Bronchial epithelial cell (primary cell): ENCODE measurements around the gene MMP20. TPM values are rescaled to one million over a fixed set of nuclear protein-coding genes. Genes with fewer than 3 reads are reported as not detected.
A peak's percentile ranks its signal among the peaks of the same experiment; 100 is the strongest.

Experiments
- DNase-seq: peaks from one replicate; pipeline ENCODE4 v3.0.0-alpha.2; 2010; ENCODE audit warnings: low read depth
- FAIRE-seq: peaks from 2 replicates; lab custom pipeline; 2011; peaks lifted over from hg19 to GRCh38; lab: Jason Lieb, UNC
- H3K27me3 ChIP-seq: 2 replicates; pipeline ENCODE4 v1.5.1; 2011; ENCODE audit warnings: low read length; ENCODE audit not compliant: control insufficient read depth, insufficient read depth
- H3K36me3 ChIP-seq: 2 replicates; pipeline ENCODE4 v1.5.1; 2011; ENCODE audit warnings: low read length; ENCODE audit not compliant: control insufficient read depth, insufficient read depth
- H3K4me3 ChIP-seq: 2 replicates; pipeline ENCODE4 v1.5.1; 2011; ENCODE audit warnings: mild to moderate bottlenecking, low read depth, low read length, control low read depth
- total RNA-seq: library from RNA; depleted of rRNA; stranded (reverse); fragments of >200 nt; gene quantifications from 2 replicates; pipeline ENCODE4 v1.2.1, GENCODE V29; 2014
- TF ChIP-seq, protein P1 (sequence below): IDR thresholded peaks from 2 replicates; pipeline ENCODE4 v1.5.1; 2011; ENCODE audit warnings: mild to moderate bottlenecking, moderate library complexity, low read length, control low read depth, inconsistent platforms; ENCODE audit not compliant: insufficient read depth, severe bottlenecking

The MMP20 gene
- total RNA-seq, 1 donor from 2014 or later, result not detected

GRCh38 chr11:102598272-102598671 is 26.9 kb downstream of the MMP20 start:
- Histone ChIP-seq H3K27me3 (no peaks in the 10 kb centered on the region), H3K4me3 (no peak overlapping the region), H3K36me3 (no peaks in the 10 kb centered on the region)
- TF ChIP-seq, protein P1, sequence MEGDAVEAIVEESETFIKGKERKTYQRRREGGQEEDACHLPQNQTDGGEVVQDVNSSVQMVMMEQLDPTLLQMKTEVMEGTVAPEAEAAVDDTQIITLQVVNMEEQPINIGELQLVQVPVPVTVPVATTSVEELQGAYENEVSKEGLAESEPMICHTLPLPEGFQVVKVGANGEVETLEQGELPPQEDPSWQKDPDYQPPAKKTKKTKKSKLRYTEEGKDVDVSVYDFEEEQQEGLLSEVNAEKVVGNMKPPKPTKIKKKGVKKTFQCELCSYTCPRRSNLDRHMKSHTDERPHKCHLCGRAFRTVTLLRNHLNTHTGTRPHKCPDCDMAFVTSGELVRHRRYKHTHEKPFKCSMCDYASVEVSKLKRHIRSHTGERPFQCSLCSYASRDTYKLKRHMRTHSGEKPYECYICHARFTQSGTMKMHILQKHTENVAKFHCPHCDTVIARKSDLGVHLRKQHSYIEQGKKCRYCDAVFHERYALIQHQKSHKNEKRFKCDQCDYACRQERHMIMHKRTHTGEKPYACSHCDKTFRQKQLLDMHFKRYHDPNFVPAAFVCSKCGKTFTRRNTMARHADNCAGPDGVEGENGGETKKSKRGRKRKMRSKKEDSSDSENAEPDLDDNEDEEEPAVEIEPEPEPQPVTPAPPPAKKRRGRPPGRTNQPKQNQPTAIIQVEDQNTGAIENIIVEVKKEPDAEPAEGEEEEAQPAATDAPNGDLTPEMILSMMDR, result no peak
- DNase-seq, result no peak
- no peak for FAIRE-seq

DNA sequence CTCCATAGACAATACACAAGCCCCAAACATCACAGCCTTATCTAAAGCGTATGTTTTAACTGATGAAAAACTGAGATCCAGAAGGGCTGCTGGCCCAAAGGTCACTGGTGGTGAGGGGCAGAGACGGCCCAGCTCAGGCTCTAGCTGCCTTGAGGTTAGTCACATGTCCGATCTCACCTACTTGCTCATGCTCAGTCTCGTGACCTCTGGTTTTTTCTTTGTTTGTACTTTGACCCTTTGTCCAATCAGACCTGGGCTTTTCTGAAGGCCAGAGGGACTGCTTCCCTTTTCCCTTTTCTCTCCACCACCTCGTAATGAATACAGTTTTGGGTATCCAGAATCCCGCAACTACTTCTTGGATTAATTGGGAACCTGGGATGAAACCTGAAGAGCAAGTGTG is 28.6 kb downstream of the MMP20 start:
- no peak overlapping the region for H3K4me3 ChIP-seq
- FAIRE-seq (no peak), DNase-seq (no peak)
- TF ChIP-seq, protein P1, result no peak
- no peaks in the 10 kb centered on the region for H3K36me3 ChIP-seq
- no peaks in the 10 kb centered on the region for H3K27me3 ChIP-seq

GRCh38 chr11:102592634-102593581 is 32.2 kb downstream of the MMP20 start:
- TF ChIP-seq, protein P1, result peak; percentile 50
- H3K27me3 ChIP-seq, result no peaks in the 10 kb centered on the region
- H3K36me3 ChIP-seq, result no peaks in the 10 kb centered on the region
- DNase-seq, result peak; percentile 75
- no peak overlapping the region for H3K4me3 ChIP-seq
- peak; percentile 13 for FAIRE-seq

- H3K36me3 ChIP-seq, result no peaks in the 10 kb centered on the region
- FAIRE-seq (no peak), DNase-seq (no peak)
- no peaks in the 10 kb centered on the region for H3K27me3 ChIP-seq
- H3K4me3 ChIP-seq, result no peak overlapping the region
- TF ChIP-seq, protein P1, result no peak
Measured at GRCh38 chr11:102592131-102592530, 33.0 kb downstream of the MMP20 start.

DNA sequence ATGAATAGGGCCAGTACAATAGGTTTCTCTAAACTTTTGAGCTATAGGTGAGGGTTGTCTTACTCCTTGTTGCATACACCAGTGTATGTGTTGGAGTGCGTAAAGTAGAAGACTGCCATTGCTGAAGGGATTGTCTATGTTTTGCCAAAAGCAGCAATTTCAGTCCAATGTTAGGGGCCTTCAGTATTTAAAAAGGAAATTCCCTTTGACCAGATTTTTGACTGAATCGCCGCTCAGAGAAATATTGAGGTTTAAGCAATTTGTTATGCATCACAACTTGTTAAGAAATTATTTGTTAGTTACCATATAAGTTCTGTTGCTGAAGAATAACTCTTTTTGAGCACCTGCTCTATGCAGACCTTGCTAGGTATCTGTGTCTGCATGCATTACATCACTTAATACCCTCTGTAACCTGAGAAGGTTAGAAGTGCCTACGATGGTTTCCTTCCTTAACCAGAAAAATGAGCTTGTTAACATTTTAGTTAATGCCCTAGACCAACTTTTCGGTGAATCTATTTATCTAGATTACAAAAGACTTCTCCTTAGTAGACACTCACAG is 33.9 kb downstream of the MMP20 start:
- TF ChIP-seq, protein P1, result no peak
- no peak for DNase-seq
- Histone ChIP-seq H3K4me3 (no peak overlapping the region), H3K36me3 (no peaks in the 10 kb centered on the region), H3K27me3 (no peaks in the 10 kb centered on the region)
- no peak for FAIRE-seq
